Omental fat pad (tissue), 4 donors: Measurements from ENCODE around the gene CAPN13. TPM values are rescaled to one million over a fixed set of nuclear protein-coding genes. Genes with fewer than 3 reads are reported as not detected.

Experiments used
- ATAC-seq: fragments of 150-250 bp; one replicate; pipeline ENCODE4 v1.9.1; 2016; ENCODE audit warnings: mild to moderate bottlenecking, moderate library complexity; ENCODE audit not compliant: low FRiP score
- DNase-seq: peaks from one replicate; pipeline ENCODE4 v3.0.0-alpha.2; 2019; ENCODE audit warnings: low spot score
- CTCF ChIP-seq, 3 donors: fragments of 450-650 bp; IDR thresholded peaks; one replicate each; pipeline ENCODE4 v1.5.1; 2016 to 2017; ENCODE audit warnings: antibody characterized with exemption in 3 of 3, mild to moderate bottlenecking in 3 of 3, moderate library complexity in 2 of 3
- total RNA-seq, 4 donors: library from RNA; depleted of rRNA; stranded (reverse); fragments of >200 nt; gene quantifications; one replicate each; pipeline ENCODE4 v1.1.0, GENCODE V29; 2016

The CAPN13 gene
- total RNA-seq, 4 donors from 2014 or later = not detected

GRCh38 chr2:30821960-30822359, 14.7 kb upstream of the CAPN13 start:
- no peak for DNase-seq
- TF ChIP-seq CTCF (IDR thresholded peaks at IDR 0.05) = no peak
- no peak for ATAC-seq

GRCh38 chr2:30820381-30821055, 13.3 kb upstream of the CAPN13 start:
- no peak for TF ChIP-seq CTCF (IDR thresholded peaks at IDR 0.05)
- DNase-seq (no peak), ATAC-seq (no peak)

GRCh38 chr2:30809938-30810337, 2.7 kb upstream of the CAPN13 start:
- ATAC-seq (no peak), DNase-seq (no peak)
- no peak for TF ChIP-seq CTCF (IDR thresholded peaks at IDR 0.05)

DNA sequence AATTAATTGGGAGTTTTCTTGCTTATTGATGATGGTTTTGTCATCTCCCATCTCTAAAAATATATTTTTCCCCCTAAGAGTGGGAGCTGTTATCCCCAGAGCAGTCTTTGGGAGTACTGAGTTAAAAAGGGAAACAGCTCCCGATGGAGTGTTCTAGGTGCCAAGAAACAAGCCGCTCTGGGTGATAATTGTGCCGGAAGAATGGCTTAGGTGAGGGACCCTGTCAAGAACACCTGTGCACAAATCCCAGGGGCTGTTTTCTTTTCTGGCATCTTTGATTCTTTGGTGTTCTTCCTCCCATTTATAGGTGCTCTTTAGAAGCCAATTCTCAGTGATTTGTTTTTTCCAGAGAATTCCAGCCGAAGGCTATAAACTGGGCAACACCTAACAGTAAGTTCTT, 1.4 kb upstream of the CAPN13 start:
- no peak for DNase-seq
- no peak for TF ChIP-seq CTCF (IDR thresholded peaks at IDR 0.05)
- no peak for ATAC-seq

GRCh38 chr2:30803281-30803680, 4.0 kb downstream of the CAPN13 start:
- TF ChIP-seq CTCF (IDR thresholded peaks at IDR 0.05) = no peak
- DNase-seq (no peak), ATAC-seq (no peak)

DNA sequence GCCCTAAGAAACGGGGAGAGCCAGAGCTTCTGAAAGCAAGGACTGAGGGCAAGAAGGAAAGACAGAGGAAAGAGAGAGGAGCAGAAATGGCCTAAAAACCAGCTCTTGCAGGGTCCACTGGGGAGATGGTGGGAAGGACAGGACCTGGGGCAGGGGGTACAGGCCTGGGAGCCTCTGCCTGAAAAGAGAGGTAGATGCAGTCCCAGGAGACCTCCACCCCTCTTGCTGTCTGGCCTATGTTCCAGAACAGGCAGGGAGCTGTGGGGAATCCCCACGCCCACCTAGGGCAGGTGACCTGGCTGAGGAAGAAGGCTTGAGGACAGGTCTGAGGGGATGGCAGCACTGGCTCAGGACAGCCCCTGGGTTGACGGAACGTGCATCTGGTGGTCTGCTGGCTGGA, 4.6 kb downstream of the CAPN13 start:
- TF ChIP-seq CTCF (IDR thresholded peaks at IDR 0.05) = no peak
- no peak for DNase-seq
- no peak for ATAC-seq

- no peak for TF ChIP-seq CTCF (IDR thresholded peaks at IDR 0.05)
- no peak for DNase-seq
- ATAC-seq = no peak
These were observed 5.3 kb downstream of the CAPN13 start for GRCh38 chr2:30801821-30802455.
